Measurements from ENCODE around the gene RHBDL3.

DNA sequence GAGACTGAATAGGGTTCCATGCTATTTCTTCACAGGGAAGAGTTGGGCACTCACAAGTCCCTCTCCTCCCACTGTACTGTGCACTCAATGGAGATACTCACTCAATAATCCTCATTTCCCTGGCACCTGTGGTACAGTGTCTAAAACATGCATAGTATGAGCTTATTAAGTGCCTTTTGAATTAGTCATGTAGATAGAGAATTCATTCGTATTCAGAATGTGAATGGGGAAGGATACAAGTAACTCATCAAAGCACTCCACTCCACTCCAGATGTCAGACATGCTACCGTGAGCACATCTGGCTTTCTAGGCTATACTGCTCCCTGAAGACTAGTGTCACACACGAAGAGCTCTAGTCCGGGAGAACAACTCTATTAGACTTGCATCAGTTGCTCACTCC, 70.1 kb downstream of the RHBDL3 start:
- no peak for TF ChIP-seq POLR2A (IDR thresholded peaks at IDR 0.05)
- no peak for TF ChIP-seq CTCF (IDR thresholded peaks at IDR 0.05)
